KMS-11 (cell line): Measurements from ENCODE around the gene AKT3.

Source experiments
- H2AFZ ChIP-seq: fragments of 200-600 bp; sonication (generic); 2 replicates; pipeline ENCODE4 v1.6.1; 2016; ENCODE audit warnings: antibody characterized with exemption, mixed run types, low read depth
- H3K27ac ChIP-seq: fragments of 200-600 bp; sonication (generic); 2 replicates; pipeline ENCODE4 v1.6.1; 2016; ENCODE audit warnings: mild to moderate bottlenecking, mixed run types
- H3K27me3 ChIP-seq: fragments of 200-600 bp; sonication (generic); 2 replicates; pipeline ENCODE4 v1.6.1; 2017; ENCODE audit warnings: mild to moderate bottlenecking, low read depth, mixed run types, moderate library complexity; ENCODE audit not compliant: insufficient read depth
- H3K36me3 ChIP-seq: fragments of 200-600 bp; sonication (generic); 2 replicates; pipeline ENCODE4 v1.6.1; 2017; ENCODE audit warnings: mild to moderate bottlenecking, mixed run types; ENCODE audit not compliant: insufficient read depth
- H3K4me1 ChIP-seq: fragments of 200-600 bp; sonication (generic); 2 replicates; pipeline ENCODE4 v1.6.1; 2016; ENCODE audit warnings: mild to moderate bottlenecking, low read depth, mixed run types; ENCODE audit not compliant: poor library complexity, severe bottlenecking
- H3K4me2 ChIP-seq: fragments of 200-600 bp; sonication (generic); 2 replicates; pipeline ENCODE4 v1.7.0; 2016; ENCODE audit warnings: mild to moderate bottlenecking, mixed run types
- H3K4me3 ChIP-seq: fragments of 200-600 bp; sonication (generic); IDR thresholded peaks from 2 replicates; pipeline ENCODE4 v1.6.1; 2017; ENCODE audit warnings: low read depth, low read length, mixed read lengths; ENCODE audit not compliant: insufficient read depth
- H3K79me2 ChIP-seq: fragments of 200-600 bp; sonication (generic); 2 replicates; pipeline ENCODE4 v1.6.1; 2016; ENCODE audit warnings: low read depth, mixed run types; ENCODE audit not compliant: insufficient read depth
- H3K9ac ChIP-seq: fragments of 200-600 bp; sonication (generic); 2 replicates; pipeline ENCODE4 v1.6.1; 2016; ENCODE audit warnings: mild to moderate bottlenecking, mixed run types
- H4K20me1 ChIP-seq: fragments of 200-600 bp; sonication (generic); 2 replicates; pipeline ENCODE4 v1.6.1; 2016; ENCODE audit warnings: mild to moderate bottlenecking, mixed run types; ENCODE audit not compliant: insufficient read depth
- TF ChIP-seq, protein P1 (sequence below): fragments of 200-600 bp; sonication (generic); conservative IDR thresholded peaks from 2 replicates; pipeline ENCODE4 v1.6.1; 2017; ENCODE audit warnings: low read depth, mild to moderate bottlenecking, antibody characterized with exemption, low read length, moderate library complexity, mixed read lengths

AKT3 gene

DNA sequence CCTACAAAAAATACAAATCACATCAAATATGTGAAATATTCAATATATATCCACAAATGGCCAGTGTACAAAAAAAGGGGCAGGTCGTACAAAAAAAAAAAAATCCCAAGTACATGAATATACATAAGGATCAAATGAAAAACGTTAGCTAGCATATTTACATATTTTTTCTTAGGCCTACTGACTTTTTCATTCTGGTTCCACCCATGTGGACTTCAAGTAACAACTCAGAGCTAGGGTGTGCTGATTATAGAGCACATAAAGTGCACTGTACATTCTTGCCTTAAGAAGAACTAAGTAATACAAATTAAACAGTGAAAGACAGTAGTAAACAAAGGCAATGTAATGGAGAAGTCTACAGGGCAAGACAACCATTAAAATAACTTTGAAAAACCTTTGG lies 297.0 kb downstream of the AKT3 start:
- no peaks in the 10 kb centered on the region for H3K27me3 ChIP-seq
- H3K9ac ChIP-seq, result no peak overlapping the region
- H3K4me2 ChIP-seq, result no peak overlapping the region
- H3K79me2 ChIP-seq, result no peaks in the 10 kb centered on the region
- TF ChIP-seq, protein P1, sequence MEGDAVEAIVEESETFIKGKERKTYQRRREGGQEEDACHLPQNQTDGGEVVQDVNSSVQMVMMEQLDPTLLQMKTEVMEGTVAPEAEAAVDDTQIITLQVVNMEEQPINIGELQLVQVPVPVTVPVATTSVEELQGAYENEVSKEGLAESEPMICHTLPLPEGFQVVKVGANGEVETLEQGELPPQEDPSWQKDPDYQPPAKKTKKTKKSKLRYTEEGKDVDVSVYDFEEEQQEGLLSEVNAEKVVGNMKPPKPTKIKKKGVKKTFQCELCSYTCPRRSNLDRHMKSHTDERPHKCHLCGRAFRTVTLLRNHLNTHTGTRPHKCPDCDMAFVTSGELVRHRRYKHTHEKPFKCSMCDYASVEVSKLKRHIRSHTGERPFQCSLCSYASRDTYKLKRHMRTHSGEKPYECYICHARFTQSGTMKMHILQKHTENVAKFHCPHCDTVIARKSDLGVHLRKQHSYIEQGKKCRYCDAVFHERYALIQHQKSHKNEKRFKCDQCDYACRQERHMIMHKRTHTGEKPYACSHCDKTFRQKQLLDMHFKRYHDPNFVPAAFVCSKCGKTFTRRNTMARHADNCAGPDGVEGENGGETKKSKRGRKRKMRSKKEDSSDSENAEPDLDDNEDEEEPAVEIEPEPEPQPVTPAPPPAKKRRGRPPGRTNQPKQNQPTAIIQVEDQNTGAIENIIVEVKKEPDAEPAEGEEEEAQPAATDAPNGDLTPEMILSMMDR, result no peak
- H3K4me1 ChIP-seq, result no peaks in the 10 kb centered on the region
- no peak overlapping the region for H3K27ac ChIP-seq
- no peaks in the 10 kb centered on the region for H4K20me1 ChIP-seq
- no peak overlapping the region for H2AFZ ChIP-seq
- H3K4me3 ChIP-seq, result no peak overlapping the region
- H3K36me3 ChIP-seq, result no peaks in the 10 kb centered on the region

DNA sequence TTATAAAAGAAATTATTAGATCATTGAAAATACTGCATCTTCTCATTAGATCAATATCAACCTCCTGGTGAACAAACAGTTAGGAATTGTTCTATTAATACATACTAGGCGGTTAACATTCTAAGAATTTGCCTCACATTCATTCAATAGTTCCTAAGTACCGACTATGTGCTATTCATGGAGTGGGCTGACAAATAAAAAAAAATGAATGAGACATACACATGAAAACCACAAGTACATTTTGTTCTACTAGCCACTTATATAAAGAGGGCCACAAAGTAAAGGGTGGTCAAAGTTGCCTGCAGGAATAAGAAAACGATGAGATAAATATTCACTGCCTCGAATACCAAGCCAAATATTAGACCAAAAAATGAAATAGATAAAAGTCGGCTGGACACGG lies 299.8 kb downstream of the AKT3 start:
- Histone ChIP-seq H4K20me1 (0 out of 2 replicates have a peak, but pooled peaks cover 4% of the 10 kb centered on the region), H3K4me3 (no peak overlapping the region), H3K27ac (no peak overlapping the region), H2AFZ (no peak overlapping the region), H3K4me1 (no peaks in the 10 kb centered on the region), H3K36me3 (no peaks in the 10 kb centered on the region), H3K4me2 (no peak overlapping the region), H3K79me2 (no peaks in the 10 kb centered on the region), H3K27me3 (no peaks in the 10 kb centered on the region), H3K9ac (no peak overlapping the region)
- TF ChIP-seq, protein P1, result no peak

DNA sequence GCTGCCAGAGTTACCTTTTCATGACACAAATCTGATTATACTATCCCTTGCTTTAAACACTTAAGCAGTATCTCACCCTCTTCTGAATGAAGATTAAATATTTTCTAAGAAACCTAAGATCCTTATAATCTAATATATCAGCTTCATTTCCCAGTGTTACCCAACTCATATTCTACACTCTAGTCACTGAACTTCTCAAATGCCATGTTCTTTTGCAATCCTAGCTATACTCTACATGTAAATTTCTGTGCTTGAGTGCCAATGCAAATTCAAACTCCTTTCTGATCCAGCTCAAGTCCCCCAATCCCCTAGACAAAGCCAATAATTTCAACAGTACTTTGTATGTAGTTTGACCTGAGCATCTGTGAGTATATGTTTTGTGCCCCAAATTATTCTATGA lies 300.3 kb downstream of the AKT3 start:
- H3K27ac ChIP-seq, result no peak overlapping the region
- no peak overlapping the region for H3K4me2 ChIP-seq
- no peaks in the 10 kb centered on the region for H3K4me1 ChIP-seq
- H4K20me1 ChIP-seq, result 0 out of 2 replicates have a peak, but pooled peaks cover 4% of the 10 kb centered on the region
- no peaks in the 10 kb centered on the region for H3K79me2 ChIP-seq
- no peak overlapping the region for H3K4me3 ChIP-seq
- H3K36me3 ChIP-seq, result no peaks in the 10 kb centered on the region
- no peak overlapping the region for H2AFZ ChIP-seq
- no peaks in the 10 kb centered on the region for H3K27me3 ChIP-seq
- no peak overlapping the region for H3K9ac ChIP-seq
- TF ChIP-seq, protein P1, result no peak

DNA sequence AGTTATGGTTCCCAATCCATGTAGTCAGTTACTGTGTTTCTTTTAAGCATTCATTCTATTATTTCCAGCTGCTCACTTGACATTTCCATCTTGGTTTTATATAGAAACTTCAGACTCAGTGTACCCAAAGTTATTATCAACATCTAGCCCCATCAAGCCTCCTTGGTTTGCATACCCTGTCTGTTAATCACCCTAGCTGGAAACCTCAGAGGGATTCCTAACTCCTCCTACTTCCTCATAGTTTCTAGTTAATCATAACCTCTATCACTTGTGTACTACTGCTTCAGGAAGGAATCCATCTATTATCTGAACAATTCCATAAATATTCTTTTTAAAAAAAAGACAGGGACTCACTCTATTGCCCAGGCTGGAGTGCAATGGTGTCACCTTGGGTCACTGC lies 300.9 kb downstream of the AKT3 start:
- TF ChIP-seq, protein P1, result no peak
- no peak overlapping the region for H3K27ac ChIP-seq
- H4K20me1 ChIP-seq, result 0 out of 2 replicates have a peak, but pooled peaks cover 4% of the 10 kb centered on the region
- H3K36me3 ChIP-seq, result no peaks in the 10 kb centered on the region
- H3K4me1 ChIP-seq, result no peaks in the 10 kb centered on the region
- no peak overlapping the region for H3K4me3 ChIP-seq
- H3K27me3 ChIP-seq, result no peaks in the 10 kb centered on the region
- H2AFZ ChIP-seq, result no peak overlapping the region
- no peak overlapping the region for H3K4me2 ChIP-seq
- H3K9ac ChIP-seq, result no peak overlapping the region
- no peaks in the 10 kb centered on the region for H3K79me2 ChIP-seq
